HG03064 (cell line): Measurements from ENCODE around the gene GAP43.
"Not testable (repeated sequence)": the region's sequence is repeated elsewhere in the genome, so short reads cannot be mapped to it uniquely, and the experiment has no call there.

Source experiments
- ATAC-seq: cut with Tn5 transposase; IDR thresholded peaks from one replicate; pipeline ENCODE4 v1.9.1; 2021; ENCODE audit warnings: low read depth; ENCODE audit not compliant: unreplicated experiment

The GAP43 gene

DNA sequence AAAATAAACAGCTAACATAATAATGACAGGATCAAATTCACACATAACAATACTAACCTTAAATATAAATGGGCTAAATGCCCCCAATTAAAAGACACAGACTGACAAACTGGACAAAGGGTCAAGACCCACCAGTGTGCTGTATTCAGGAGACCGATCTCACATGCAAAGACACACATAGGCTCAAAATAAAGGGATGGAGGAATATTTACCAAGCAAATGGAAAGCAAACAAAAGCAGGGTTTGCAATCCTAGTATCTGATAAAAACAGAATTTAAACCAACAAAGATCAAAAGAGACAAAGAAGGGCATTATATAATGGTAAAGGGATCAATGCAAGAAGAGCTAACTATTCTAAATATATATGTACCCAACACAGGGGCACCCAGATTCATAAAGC is 129.7 kb downstream of the GAP43 start:
- not testable (repeated sequence) for ATAC-seq

DNA sequence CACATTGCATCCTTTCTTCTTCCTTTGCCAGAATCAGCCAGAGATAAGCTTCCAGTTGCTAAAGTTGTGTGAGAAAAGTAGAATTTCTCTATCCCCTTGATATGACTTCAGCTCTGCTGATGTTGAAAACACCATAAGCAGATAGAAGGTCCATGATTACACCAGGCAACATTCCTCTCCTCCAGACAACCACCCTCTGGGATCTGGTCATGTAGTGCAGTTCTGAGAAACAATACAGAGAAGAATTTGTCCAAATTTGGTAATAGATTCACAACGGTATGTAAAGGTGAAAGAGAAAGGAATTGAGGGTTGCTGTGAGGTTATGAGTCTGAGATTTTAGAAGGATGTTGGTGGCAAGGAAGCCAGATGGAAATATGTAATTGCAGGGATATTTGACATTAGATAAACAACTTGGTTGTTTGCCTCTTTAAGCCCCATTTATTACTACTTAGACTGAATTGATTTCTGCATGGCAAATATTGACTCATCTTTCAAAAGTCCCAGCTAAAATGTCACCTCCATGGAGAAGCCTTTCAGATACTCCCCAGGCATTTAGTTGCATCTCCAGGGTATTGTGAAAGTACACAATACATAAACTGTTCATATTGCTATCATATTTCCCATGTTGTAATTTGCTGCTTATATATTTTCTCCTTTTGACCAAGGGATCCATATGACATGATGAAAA is 134.9 kb downstream of the GAP43 start:
- ATAC-seq = no peak

DNA sequence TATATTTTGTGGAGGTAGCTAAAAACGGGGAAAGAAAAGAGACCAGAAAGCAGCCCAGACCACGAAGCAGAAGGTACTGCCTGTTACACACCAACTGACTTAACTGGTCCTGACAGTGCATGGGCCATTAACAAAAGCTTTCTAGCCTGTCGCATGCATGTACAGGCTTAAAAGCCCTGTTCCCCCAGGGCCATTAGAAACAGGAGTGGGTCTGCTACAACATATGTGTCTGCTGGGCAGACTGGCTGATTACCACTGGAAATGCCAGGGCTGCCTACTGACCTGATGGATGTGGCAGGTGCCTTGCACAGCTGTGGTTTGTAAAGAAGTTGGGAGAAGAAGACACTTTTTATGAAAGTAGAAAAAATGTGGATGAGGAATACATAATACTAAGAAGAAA is 137.4 kb downstream of the GAP43 start:
- no peak for ATAC-seq

DNA sequence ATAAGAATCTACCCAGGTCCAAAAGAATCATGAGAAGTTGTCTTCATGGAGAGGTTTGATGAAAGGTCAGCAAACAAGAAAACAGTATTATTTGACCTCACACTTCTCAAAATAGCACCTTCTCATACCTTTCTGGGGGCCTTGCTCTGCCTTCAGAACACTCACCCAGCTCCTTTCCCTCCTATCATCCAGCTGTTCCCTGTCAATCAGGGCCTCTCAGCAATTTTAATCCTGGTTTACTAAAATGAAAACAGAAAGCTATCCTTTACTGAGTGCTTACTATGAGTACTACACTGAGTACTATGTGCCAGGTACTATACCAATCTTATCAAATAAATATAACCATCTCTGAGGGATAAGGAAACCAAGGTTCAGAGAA is 138.6 kb downstream of the GAP43 start:
- ATAC-seq = no peak

DNA sequence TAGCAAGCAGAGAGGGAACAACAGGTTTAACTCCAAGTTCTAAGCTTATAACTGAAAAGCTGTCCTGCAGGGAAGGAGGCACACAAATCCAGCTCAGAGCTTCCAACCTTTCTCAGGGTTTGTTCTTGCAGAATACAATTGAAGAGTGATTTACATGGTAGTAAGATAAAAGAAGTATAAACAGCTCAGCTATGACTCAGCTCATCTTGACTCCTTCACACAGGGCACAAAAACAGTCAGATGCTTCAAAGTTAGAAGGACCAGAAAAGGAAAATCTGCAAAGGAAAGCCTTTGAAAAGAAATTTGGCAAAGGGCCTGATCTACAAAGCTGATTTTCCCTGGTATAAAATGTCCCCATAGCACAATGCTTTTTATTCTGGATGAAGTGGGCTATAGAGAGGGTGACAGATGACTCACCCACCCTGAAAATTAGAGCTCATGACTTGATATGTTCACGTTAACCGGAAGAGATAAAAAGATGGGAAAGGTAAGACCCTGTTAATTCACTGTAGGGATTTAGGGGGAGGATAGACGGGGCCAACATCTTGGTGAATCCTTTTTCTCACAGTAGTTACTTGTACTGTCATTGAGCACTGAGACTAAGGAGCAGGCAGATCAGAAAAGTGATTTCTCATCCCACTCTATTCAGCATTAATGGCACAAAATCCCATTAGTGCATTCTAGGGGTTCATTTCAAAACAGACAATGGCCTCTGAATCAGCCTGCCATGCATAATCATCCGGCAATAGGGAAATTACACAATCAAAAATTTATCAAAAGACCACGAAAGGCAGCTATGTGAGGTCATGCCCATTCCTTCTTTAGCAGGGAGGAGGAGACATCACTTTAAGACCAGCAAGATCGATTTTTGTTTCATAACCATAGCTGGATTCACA is 143.5 kb downstream of the GAP43 start:
- ATAC-seq = no peak

DNA sequence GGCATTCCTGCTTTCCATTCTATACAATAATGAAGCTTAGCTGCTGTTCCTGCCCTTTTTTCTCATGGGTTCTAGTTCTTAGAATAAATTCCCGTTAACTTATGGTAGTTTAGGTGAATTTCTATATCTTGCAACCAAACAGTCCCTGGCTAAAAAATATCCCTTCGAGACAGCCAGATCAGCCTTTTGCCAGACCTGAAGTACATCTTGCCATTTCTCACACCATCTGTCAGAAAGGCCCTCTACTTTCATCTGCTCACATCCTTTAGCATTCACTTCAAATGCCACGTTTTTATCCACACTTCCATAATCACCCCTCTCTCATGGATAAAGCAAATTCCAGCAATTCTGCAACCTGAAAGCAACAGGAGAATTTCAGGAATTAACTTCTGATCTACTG is 145.4 kb downstream of the GAP43 start:
- no peak for ATAC-seq
